ENCODE results near the gene PROM1.

DNA sequence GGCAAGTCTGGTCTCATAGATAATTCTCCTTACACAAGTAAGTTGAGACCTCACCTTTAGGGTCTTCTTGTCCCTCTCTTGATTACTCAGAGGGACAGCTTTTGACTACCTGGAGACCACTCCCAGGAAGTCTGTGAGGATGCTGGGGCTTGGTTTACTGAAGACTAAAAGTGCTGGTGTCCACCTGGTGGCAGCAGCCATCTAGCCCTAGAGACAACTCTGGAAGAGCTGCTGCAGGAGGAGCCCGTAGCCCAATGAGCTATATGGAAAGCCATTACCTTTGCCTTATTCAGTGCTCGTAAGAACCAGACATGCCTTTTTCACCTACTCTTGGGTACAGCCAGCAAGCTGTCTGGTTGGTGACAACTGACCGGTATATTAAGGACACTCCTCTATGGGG lies 128.2 kb downstream of the PROM1 start:
- no peak for TF ChIP-seq POLR2AphosphoS5 (IDR thresholded peaks at IDR 0.05)
- TF ChIP-seq, protein P1, sequence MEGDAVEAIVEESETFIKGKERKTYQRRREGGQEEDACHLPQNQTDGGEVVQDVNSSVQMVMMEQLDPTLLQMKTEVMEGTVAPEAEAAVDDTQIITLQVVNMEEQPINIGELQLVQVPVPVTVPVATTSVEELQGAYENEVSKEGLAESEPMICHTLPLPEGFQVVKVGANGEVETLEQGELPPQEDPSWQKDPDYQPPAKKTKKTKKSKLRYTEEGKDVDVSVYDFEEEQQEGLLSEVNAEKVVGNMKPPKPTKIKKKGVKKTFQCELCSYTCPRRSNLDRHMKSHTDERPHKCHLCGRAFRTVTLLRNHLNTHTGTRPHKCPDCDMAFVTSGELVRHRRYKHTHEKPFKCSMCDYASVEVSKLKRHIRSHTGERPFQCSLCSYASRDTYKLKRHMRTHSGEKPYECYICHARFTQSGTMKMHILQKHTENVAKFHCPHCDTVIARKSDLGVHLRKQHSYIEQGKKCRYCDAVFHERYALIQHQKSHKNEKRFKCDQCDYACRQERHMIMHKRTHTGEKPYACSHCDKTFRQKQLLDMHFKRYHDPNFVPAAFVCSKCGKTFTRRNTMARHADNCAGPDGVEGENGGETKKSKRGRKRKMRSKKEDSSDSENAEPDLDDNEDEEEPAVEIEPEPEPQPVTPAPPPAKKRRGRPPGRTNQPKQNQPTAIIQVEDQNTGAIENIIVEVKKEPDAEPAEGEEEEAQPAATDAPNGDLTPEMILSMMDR (IDR thresholded peaks at IDR 0.05) = no peak
